Fibroblast of the conjunctiva (primary cell): Measurements from ENCODE around the gene LENEP.
A peak's percentile ranks its signal among the peaks of the same experiment; 100 is the strongest.

ENCODE experiments used
- DNase-seq: peaks from one replicate; pipeline ENCODE4 v3.0.0-alpha.2; 2010; ENCODE audit warnings: low read depth

The LENEP gene

GRCh38 chr1:154993572-154994268 is at the start of gene LENEP:
Gene LENEP, plus strand, starts transcription at chr1:154993586. Its CDS starts 22 bp downstream, at chr1:154993608.
- DNase-seq = no peak

GRCh38 chr1:154943649-154944400 is 49.6 kb upstream of the LENEP start:
- no peak for DNase-seq

- no peak for DNase-seq
These were observed 48.8 kb upstream of the LENEP start for GRCh38 chr1:154944401-154945159.

GRCh38 chr1:154945160-154945961 is 48.0 kb upstream of the LENEP start:
- no peak for DNase-seq

GRCh38 chr1:154945962-154946850 is 47.2 kb upstream of the LENEP start:
- no peak for DNase-seq

GRCh38 chr1:154948079-154948478 is 45.3 kb upstream of the LENEP start:
- no peak for DNase-seq

GRCh38 chr1:154951901-154952657 is 41.3 kb upstream of the LENEP start:
- no peak for DNase-seq

- no peak for DNase-seq
These were observed 40.7 kb upstream of the LENEP start for GRCh38 chr1:154952664-154953063.

- no peak for DNase-seq
These were observed 39.8 kb upstream of the LENEP start for GRCh38 chr1:154953611-154954038.

- no peak for DNase-seq
These were observed 38.8 kb upstream of the LENEP start for GRCh38 chr1:154954541-154954940.

GRCh38 chr1:154955039-154955717 is 38.2 kb upstream of the LENEP start:
- no peak for DNase-seq

- peak; percentile 80 for DNase-seq
These were observed 37.5 kb upstream of the LENEP start, which contains the start of gene PBXIP1 for GRCh38 chr1:154955718-154956543. Gene PBXIP1, minus strand, starts transcription at chr1:154956099. Its CDS starts 2,378 bp downstream, at chr1:154953721.

GRCh38 chr1:154956544-154956941 is 36.8 kb upstream of the LENEP start:
- no peak for DNase-seq

- no peak for DNase-seq
These were observed 36.2 kb upstream of the LENEP start for GRCh38 chr1:154957091-154957657.

- no peak for DNase-seq
These were observed 35.4 kb upstream of the LENEP start for GRCh38 chr1:154958036-154958435.

GRCh38 chr1:154958681-154959425 is 34.5 kb upstream of the LENEP start:
- DNase-seq = no peak

- no peak for DNase-seq
These were observed 34.0 kb upstream of the LENEP start for GRCh38 chr1:154959426-154959780.
